Embryonic facial prominence (tissue), 1 donor: ENCODE measurements around the gene GINS1.
"Not testable (repeated sequence)": the region's sequence is repeated elsewhere in the genome, so short reads cannot be mapped to it uniquely, and the experiment has no call there.

ENCODE experiments used
- DNase-seq: peaks from one replicate; pipeline ENCODE4 v3.0.0-alpha.2; 2016; ENCODE audit errors: extremely low spot score

Gene GINS1

DNA sequence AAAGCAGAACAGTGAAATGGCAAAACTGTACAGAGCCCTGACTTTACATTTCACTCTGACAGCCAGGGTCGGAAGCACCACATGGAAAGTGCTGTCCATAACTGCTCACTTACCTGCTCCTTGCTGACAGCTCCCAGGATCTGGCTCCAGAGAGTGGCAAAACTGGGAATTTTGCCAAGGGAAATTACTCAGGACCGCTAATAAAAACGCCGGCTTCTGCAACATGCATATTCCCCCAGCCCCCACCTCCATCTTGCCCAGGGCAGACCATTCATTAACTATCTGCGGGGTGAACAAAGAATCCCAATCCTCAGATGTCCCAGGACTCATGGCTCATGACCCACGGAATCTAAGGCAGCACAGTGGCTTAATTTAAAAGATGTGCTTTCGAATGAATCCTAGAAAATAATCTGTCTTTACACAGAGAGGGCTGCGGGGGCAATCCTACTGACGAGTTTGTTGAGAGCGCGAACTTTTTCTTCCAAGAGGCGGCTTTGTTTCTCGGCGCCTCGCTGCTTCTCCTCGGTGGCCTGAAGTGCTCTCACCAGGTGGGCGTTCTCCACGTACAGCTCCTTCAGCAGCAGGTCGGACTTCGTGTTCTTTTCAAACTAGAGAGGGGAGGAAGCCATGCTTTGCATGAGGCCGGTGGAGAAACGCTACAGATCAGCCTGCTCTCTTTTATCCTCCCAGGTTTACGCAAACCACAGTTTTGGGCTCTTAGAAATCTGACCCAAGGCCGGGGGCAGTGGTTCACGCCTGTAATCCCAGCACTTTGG lies 45.8 kb downstream of the GINS1 start:
- no peak for DNase-seq

DNA sequence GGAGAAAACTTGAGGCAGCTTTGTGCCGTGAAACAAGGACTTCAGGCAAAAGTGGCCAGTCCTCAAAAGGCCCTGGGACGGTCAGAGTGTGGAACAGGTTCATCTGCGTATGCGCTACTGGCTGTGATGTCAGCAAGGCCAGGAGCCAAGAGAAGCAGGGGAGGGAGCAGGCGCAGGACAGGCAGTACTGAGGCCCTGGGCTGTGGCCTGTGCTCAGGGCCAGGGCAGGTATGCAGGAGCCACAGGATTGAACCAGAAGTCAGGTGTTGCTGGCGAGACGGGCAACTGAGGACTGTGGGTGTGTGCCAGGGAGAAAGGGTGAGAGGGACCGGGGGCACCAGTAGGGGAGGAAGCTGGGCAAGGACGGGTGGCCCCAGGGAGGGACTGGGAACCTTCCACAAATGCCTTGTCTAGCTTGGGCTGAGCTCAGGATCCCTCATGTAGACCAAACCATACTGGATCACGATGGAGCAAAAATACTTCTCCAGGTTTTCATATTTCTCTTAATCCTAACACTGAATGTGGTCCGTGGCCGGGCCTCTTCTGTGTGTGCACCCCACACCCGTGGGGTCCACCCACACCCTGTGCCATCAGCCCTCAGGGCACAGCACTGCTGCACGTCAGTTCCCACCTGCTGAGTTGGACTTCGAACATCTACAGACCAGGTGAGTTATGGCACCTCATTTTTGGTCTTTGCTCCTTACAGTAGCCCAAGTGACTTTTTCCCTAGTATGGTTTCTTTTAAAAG lies 46.9 kb downstream of the GINS1 start:
- DNase-seq, result no peak

- no peak for DNase-seq
These were observed 50.6 kb downstream of the GINS1 start for GRCh38 chr20:25457886-25458680.

DNA sequence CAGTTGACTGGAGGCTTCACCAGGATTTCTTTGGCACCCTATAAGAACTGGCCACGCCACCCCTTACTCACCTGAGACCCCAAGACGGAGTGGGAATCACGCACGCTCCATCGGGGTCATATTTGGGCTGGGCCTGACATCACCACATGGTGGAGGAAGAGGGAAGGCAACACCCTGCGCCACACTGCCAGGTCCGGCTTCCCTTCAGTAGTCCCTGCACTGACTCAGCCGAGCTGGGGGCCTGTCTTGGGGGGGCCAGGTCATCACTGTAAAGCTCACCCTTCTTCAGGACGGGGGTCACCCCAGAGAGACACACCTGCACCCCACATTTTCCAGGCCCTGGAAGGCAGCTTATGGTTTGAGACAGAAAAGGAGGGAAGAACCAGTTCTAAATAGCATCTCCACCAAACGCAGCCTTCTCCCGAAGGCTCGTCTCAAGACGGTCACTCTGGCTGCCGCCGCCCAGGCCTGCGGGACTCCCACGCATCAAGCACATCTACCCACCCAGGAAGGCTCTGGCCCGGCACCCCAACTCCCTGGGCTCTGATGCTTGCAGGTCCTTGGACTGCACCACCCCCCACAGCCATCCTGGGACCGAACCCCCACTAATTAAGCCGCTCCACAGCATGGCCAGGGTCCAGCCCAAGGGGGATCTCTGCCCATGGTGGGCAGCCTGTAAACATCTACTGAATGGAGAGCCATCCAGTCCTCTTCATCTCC lies 51.8 kb downstream of the GINS1 start:
- no peak for DNase-seq

DNA sequence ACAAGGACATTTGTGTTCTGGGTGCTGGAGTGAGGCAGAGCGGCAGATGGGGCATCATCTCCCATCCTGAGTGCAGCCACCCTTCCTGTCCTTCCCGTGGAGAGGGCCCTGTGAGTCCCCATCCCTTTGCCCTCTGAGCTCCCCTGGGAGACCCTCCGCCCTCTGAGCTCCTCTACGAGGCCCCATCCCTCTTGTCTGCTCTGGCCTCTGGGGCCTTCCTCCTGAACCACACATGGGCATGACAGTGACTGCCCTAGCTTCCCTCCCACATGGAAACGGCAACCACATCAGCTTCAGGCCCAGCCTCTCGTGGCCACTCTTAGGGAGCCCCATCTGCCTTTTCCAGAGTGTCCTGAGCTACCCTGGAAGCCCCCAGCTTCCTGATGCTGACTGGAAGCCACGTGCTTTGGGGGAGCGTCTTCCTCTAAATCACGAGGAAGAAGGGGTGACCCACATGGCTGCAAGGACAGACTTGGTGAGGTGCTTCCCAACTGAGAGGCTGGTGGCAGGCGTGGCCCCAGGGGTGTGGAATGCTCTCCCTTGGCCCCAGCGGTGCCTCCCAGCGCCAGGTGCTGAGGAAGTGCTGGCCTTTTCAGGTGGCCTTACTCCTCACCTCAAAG lies 52.6 kb downstream of the GINS1 start:
- DNase-seq, result no peak

GRCh38 chr20:25460566-25461280 lies 53.2 kb downstream of the GINS1 start:
- DNase-seq, result no peak

- DNase-seq, result no peak
These were observed 53.8 kb downstream of the GINS1 start for GRCh38 chr20:25461281-25461650.

GRCh38 chr20:25461786-25462545 lies 54.5 kb downstream of the GINS1 start:
- no peak for DNase-seq

DNA sequence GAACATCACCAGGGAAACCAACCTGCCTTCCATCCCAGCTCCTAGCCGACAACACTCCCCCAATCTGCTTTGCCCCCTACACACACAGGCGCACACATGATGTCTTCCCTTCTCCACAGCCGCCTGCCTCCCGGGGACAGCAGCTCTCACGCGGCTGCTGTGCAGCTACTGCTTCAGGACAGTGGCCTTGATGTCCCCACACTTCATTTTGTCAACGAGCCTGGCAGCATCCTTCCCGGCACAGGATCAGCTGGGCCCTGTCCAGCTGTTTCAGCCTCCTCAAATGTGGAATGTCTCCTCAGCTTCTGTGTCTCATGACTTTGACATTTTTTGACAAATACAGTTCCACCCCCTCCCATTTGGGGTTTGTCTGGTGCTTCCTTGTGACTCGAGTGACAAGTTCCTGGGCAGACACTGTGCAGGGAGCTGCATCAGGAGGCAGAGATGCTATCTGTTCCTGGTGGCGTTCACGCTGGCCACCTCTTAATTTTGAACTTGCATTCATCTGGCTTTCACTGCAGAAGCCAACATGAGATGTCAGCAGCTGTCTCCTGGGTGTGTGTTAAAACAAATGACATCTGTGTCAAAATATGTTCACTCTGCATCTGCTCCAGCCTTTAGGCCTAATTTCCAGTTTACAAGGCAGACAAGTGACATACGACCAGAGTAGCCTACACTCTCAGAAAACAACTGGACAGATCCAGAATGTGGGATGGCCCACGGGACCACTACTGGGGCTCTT lies 57.2 kb downstream of the GINS1 start:
- no peak for DNase-seq

GRCh38 chr20:25465243-25466135 lies 58.0 kb downstream of the GINS1 start:
- DNase-seq, result no peak

- no peak for DNase-seq
These were observed 59.4 kb downstream of the GINS1 start for GRCh38 chr20:25466846-25467245.

DNA sequence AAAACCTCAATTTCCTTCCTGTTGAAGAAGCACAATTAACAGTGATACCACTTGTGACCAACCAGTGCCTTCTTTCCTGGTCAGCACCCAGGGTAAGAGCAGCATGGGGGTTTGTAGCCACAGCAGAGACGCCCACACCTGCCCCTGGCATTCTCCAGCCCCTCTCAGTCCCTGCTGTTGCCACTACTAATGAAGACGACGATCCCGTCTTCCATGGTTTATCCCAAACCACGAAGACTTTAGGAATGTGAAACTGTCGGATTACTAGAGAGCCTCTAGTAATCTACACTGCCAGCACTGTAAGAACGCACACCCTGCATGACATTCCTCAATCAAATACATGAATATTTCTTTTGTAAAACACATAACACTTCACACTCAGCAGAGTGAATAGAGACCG lies 60.0 kb downstream of the GINS1 start:
- no peak for DNase-seq

GRCh38 chr20:25468126-25469075 lies 60.9 kb downstream of the GINS1 start:
- no peak for DNase-seq

DNA sequence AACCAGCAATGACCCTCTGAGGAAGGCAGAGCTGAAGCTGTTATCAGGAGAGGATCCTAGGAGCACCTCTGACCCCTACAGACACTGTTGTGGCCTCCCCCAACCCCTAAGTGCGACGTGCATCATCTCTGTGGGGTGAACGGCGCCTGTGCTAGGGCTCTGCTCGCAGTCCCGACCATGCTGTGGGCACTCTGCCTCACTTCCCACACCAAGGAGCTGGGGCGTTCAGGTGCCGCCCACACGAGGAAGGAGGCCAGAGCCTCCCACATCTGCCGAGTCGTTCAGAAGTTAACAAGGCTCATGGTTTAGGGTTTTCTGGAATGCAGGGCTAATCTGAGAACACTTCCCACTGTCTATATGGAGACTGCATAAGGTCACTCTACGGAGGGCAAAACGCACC lies 62.1 kb downstream of the GINS1 start:
- no peak for DNase-seq

GRCh38 chr20:25470045-25470444 lies 62.6 kb downstream of the GINS1 start:
- no peak for DNase-seq

DNA sequence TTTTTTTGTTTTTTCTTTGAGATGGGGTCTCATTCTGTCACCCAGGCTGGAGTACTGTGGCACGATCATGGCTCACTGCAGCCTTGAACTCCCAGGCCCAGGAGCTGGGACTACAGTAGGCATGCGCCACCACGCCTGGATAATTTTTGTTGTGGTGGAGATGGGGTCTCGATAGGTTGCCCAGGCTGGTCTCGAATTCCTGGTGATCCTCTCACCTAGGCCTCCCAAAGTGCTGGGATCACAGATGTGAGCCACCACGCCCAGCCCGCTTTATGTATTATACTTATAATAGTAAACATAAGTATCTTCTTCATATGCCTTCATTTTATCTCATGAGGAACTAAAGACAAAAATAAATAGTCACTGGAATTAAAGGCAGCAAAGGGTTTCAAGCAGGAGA lies 63.5 kb downstream of the GINS1 start:
- no peak for DNase-seq

- not testable (repeated sequence) for DNase-seq
These were observed 65.8 kb downstream of the GINS1 start for GRCh38 chr20:25473297-25473696.
